ENCODE results near the gene CHRNB4. TPM values are rescaled to one million over a fixed set of nuclear protein-coding genes. Genes with fewer than 3 reads are reported as not detected.

The CHRNB4 gene
- total and polyA plus RNA-seq, 2 of the 8 experiments (the other 6 are each of a cell fraction or from before 2014, with no cell fraction given): 2.4 to 4.5 TPM

DNA sequence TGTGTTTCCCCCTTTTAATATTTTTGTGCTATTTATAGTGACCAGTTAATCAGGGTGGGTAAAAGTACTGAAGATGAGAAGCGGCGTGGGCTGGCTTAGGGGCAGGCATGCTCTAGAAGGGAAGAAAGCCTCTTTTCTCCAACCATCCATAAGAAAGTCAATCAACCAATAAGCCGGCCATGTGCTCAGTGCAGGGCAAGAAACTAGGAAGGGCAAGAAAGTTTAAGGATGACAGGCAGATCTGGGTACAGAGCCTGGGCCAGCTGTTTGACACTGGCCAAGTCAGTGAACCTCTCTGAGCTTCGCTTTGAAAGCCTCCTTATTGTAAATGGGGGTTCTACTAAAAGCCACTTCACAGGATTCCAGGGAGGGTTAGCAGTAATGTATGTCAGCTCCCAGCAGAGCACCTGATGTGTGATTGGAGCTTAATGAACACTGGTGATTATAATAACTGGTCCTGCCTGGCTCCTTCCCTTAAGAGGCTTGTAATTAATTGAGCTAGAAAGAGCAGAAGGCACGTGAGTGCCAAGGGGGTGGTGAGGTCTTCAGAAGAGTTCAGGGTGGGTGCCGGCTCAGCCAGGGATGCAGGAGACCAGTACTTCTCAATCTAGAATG is 14.5 kb downstream of the CHRNB4 start:
- Histone ChIP-seq H3K27me3 (replicated peaks in 1 of 4; ENCODE audit: control insufficient read depth in 3 of 4, extremely low read depth in 1 of 4, insufficient read depth in 3 of 4, low read length in 3 of 4) (peaks cover 4 to 10% (median 8%) of the 10 kb centered on the region in 4 experiments), H4K5ac (ENCODE audit: insufficient read length, low read depth, low read length) (no peak overlapping the region), H3K4me1 (replicated peaks in 1 of 4; ENCODE audit: control insufficient read depth in 3 of 4, insufficient read depth in 4 of 4, low read length in 3 of 4) (peaks cover 0 to 3% (median 0%) of the 10 kb centered on the region in 4 experiments; a peak in 1 of 7 replicates), H3K79me2 (ENCODE audit: control insufficient read depth in 1 of 2, insufficient read depth in 2 of 2, low read length in 2 of 2) (no peaks in the 10 kb centered on the region), H3K14ac (ENCODE audit: insufficient read length) (no peak overlapping the region), H2BK12ac (ENCODE audit: low read depth, low read length) (no peak overlapping the region), H3K4me3 (ENCODE audit: extremely low read depth in 1 of 4, insufficient read depth in 2 of 4, low read depth in 3 of 4, low read length in 4 of 4) (no peak overlapping the region), H3K27ac (ENCODE audit: low read depth, low read length) (no peak overlapping the region), H2BK120ac (replicated peaks; ENCODE audit: low read depth, low read length) (no peak overlapping the region), H4K91ac (replicated peaks; ENCODE audit: insufficient read length, low read length) (no peak overlapping the region), H3K23me2 (ENCODE audit: low read depth, low read length) (no peaks in the 10 kb centered on the region; the same call in 1 of the 2 replicates), H3K36me3 (ENCODE audit: control insufficient read depth in 2 of 4, insufficient read depth in 4 of 4, low read length in 3 of 4) (peaks cover 0 to 3% (median 0%) of the 10 kb centered on the region in 4 experiments; a peak in 1 of 8 replicates), H4K20me1 (replicated peaks in 1 of 2; ENCODE audit: control insufficient read depth in 1 of 2, insufficient read depth in 2 of 2, low read length in 2 of 2) (no peaks in the 10 kb centered on the region), H2BK15ac (ENCODE audit: low read length) (no peak overlapping the region), H2BK5ac (ENCODE audit: low read depth, low read length) (no peak overlapping the region), H3K56ac (replicated peaks; ENCODE audit: insufficient read length, low read depth, low read length) (no peak overlapping the region), H3K23ac (ENCODE audit: insufficient read length) (no peak overlapping the region), H3K79me1 (ENCODE audit: low read depth, low read length) (peaks cover 2% of the 10 kb centered on the region; the same call in 1 of the 2 replicates), H3K9ac (replicated peaks in 1 of 4; ENCODE audit: extremely low read depth in 1 of 4, low read depth in 3 of 4, low read length in 3 of 4) (no peak overlapping the region), H3K18ac (ENCODE audit: extremely low read depth, low read length) (no peak overlapping the region), H3K9me3 (ENCODE audit: insufficient read depth in 2 of 2, low read depth in 1 of 2, low read length in 1 of 2) (no peaks in the 10 kb centered on the region), H3K4me2 (ENCODE audit: insufficient read depth in 1 of 2, low read depth in 2 of 2, low read length in 2 of 2) (no peak overlapping the region), H2AFZ (ENCODE audit: low read length) (no peak overlapping the region), H4K8ac (ENCODE audit: extremely low read depth, insufficient read depth, low read length) (no peak overlapping the region), H2AK5ac (ENCODE audit: low read depth, low read length) (no peak overlapping the region), H2BK20ac (ENCODE audit: low read length) (no peak overlapping the region), H3K4ac (replicated peaks; ENCODE audit: insufficient read length, low read depth, low read length) (no peak overlapping the region)
- 86% methylated on average over 6 of the region's 6 CpGs; no CpG with 5 or more reads in 1 of the 2 experiments for WGBS, 2 experiments (ENCODE audit: extremely low coverage in 1 of 2, insufficient coverage in 1 of 2, insufficient read length in 1 of 2, insufficient replicate concordance in 2 of 2, low coverage in 1 of 2, low lambda C conversion rate in 2 of 2, missing lambda C conversion rate in 1 of 2)
- POLR2A ChIA-PET (ENCODE audit: partially characterized antibody): no interaction called here
- TF ChIP-seq CBX5 (IDR thresholded peaks at IDR 0.05; ENCODE audit: low read depth, low read length) (no peak), PHF8 (conservative IDR thresholded peaks at IDR 0.05; ENCODE audit: low read depth, low read length) (no peak), SIN3A (conservative IDR thresholded peaks at IDR 0.05 in 1 of 2, IDR thresholded peaks at IDR 0.05 in 1 of 2; ENCODE audit: low read depth in 1 of 2, low read length in 2 of 2) (no peak), SUZ12 (IDR thresholded peaks at IDR 0.05; ENCODE audit: low read length) (no peak), SP1 (IDR thresholded peaks at IDR 0.05; ENCODE audit: low read depth, low read length) (no peak)
- DNase-seq (ENCODE audit: low read depth in 1 of 2, low spot score in 2 of 2) (no peak), FAIRE-seq (no peak)
- CTCF ChIA-PET (ENCODE audit: partially characterized antibody): interaction anchor here (0.6 to 6.1 kb wide), 6 partner anchors 11 to 114 kb away, joined by 3 to 49 read pairs (median 4); no protein-coding TSS in a partner anchor
